ENCODE measurements around the gene TDRD5. TPM values are rescaled to one million over a fixed set of nuclear protein-coding genes. Genes with fewer than 3 reads are reported as not detected.
"Not testable (repeated sequence)": the region's sequence is repeated elsewhere in the genome, so short reads cannot be mapped to it uniquely, and the experiment has no call there.

Gene TDRD5
- total RNA-seq, 2 experiments from 2014 or later: not detected

GRCh38 chr1:179661018-179661417, 69.4 kb downstream of the TDRD5 start:
- CTCF ChIA-PET: no interaction called here
- Mint-ChIP-seq H3K27me3 (peaks cover 7% of the 10 kb centered on the region), H3K27ac (no peak overlapping the region), H3K4me3 (no peak overlapping the region), H3K4me1 (no peaks in the 10 kb centered on the region), H3K36me3 (ENCODE audit: low read depth) (no peaks in the 10 kb centered on the region), H3K9me3 (no peaks in the 10 kb centered on the region)
- DNase-seq: no peak
- POLR2A ChIA-PET: no interaction called here

DNA sequence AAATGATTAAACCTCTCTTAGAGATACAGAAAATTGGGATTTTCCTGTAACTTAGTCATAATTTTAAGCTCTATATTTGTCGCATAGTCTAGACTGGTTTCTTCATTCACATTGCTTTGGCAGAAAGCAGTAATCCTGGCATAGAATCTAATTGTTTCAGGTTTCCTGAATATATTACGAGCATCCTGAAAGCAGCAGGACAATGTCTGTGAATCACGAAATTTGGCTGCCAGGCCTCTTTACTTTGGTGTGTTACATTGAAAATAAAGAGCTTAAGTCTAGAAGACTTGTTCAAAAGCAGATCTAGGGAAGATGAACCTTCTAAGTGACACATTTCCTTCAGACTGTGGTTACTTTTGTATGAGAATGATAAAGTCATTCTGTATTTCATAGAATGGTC, 72.2 kb downstream of the TDRD5 start:
- no peak for DNase-seq
- no peak overlapping the region for H3K27ac Mint-ChIP-seq
- peaks cover 11% of the 10 kb centered on the region for H3K27me3 Mint-ChIP-seq
- no peak overlapping the region for H3K4me3 Mint-ChIP-seq
- CTCF ChIA-PET: no interaction called here
- no peaks in the 10 kb centered on the region for H3K9me3 Mint-ChIP-seq
- POLR2A ChIA-PET: no interaction called here
- H3K36me3 Mint-ChIP-seq (ENCODE audit: low read depth): no peaks in the 10 kb centered on the region
- no peaks in the 10 kb centered on the region for H3K4me1 Mint-ChIP-seq

DNA sequence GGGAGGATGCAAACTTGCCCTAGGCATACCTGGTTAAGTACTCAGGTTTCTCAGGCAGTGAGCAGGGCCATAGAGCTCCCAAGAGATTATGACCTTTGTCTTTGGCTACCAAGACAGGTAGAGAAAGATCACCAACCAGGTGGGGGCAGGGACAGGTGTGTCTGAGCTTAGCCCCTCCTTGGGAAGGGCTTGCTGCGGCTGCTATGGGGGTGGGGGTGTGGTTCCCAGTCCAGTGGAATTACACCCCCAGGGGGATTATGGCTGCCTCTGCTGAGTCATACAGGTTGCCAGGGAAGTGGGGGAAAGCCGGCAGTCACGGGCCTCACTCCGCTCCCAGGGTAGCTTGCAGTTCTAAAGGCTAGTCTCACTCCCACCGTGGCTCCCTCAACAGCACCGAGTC, 86.2 kb downstream of the TDRD5 start:
- H3K27ac Mint-ChIP-seq: no peak overlapping the region
- no peak for DNase-seq
- H3K27me3 Mint-ChIP-seq: peaks cover 17% of the 10 kb centered on the region
- ChIA-PET POLR2A (no interaction called here), CTCF (interaction anchor here (1.0 to 3.1 kb wide), 3 partner anchors 16 to 137 kb away, joined by 3 to 7 read pairs (median 4); no protein-coding TSS in a partner anchor)
- no peaks in the 10 kb centered on the region for H3K4me1 Mint-ChIP-seq
- no peak overlapping the region for H3K4me3 Mint-ChIP-seq
- no peaks in the 10 kb centered on the region for H3K9me3 Mint-ChIP-seq
- H3K36me3 Mint-ChIP-seq (ENCODE audit: low read depth): no peaks in the 10 kb centered on the region

GRCh38 chr1:179694530-179694929, 102.9 kb downstream of the TDRD5 start:
- POLR2A ChIA-PET; H3K4me3 Mint-ChIP-seq; H3K36me3 Mint-ChIP-seq (ENCODE audit: low read depth); H3K27ac Mint-ChIP-seq; DNase-seq; CTCF ChIA-PET; H3K4me1 Mint-ChIP-seq; H3K9me3 Mint-ChIP-seq: not testable (repeated sequence)
- H3K27me3 Mint-ChIP-seq: peaks cover 25% of the 10 kb centered on the region

GRCh38 chr1:179702946-179703539, 111.4 kb downstream of the TDRD5 start:
- Mint-ChIP-seq H3K27ac (no peak overlapping the region), H3K4me1 (no peaks in the 10 kb centered on the region), H3K4me3 (no peak overlapping the region), H3K36me3 (ENCODE audit: low read depth) (no peaks in the 10 kb centered on the region), H3K27me3 (peaks cover 12% of the 10 kb centered on the region), H3K9me3 (no peaks in the 10 kb centered on the region)
- ChIA-PET POLR2A (no interaction called here), CTCF (interaction anchor here (0.6 to 15.5 kb wide), 3 partner anchors 25 to 107 kb away, joined by 3 to 162 read pairs (median 3); no protein-coding TSS in a partner anchor)
- no peak for DNase-seq

DNA sequence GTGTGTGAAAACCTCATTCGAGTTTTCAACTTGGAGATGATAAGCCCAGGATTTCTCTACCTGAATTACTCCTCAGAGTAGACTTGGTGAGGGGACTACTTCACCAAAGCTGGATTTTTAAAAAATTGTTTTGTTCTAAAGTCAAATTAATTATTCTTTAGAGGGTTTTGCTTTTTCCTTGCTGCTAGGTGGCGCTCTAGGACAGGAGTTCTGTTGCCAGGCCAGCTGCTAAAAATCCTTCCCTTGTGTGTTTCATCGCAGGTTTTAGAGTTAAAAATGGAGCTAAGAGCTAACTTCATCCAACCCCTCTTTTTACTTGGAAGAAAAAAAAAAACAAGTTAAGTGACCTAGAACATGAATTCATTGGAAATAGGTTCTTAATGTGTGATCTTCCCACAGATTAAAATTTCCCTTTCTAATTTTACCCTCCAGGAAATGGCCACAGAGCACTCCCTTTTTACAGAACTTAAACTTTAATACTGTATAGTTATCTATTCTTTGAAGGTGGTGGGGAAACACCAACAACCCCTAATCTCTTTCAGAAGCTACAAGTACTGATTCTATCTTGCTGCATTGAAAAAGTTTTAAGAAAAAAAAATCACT, 114.8 kb downstream of the TDRD5 start:
- Mint-ChIP-seq H3K9me3 (no peaks in the 10 kb centered on the region), H3K36me3 (ENCODE audit: low read depth) (no peaks in the 10 kb centered on the region), H3K27me3 (peaks cover 3% of the 10 kb centered on the region), H3K27ac (no peak overlapping the region), H3K4me1 (peaks cover 4% of the 10 kb centered on the region), H3K4me3 (no peak overlapping the region)
- POLR2A ChIA-PET: no interaction called here
- DNase-seq: peak; percentile 74
- CTCF ChIA-PET: interaction anchor here (0.6 to 15.5 kb wide), 12 partner anchors 23 to 734 kb away, joined by 3 to 162 read pairs (median 3); no protein-coding TSS in a partner anchor

- no peaks in the 10 kb centered on the region for H3K36me3 Mint-ChIP-seq (ENCODE audit: low read depth)
- ChIA-PET CTCF (interaction anchor here (15.5 kb wide), 1 partner anchor 103 kb away, joined by 162 read pairs; no protein-coding TSS in a partner anchor), POLR2A (no interaction called here)
- no peak overlapping the region for H3K4me3 Mint-ChIP-seq
- no peak overlapping the region for H3K27ac Mint-ChIP-seq
- peaks cover 4% of the 10 kb centered on the region for H3K4me1 Mint-ChIP-seq
- H3K9me3 Mint-ChIP-seq: no peaks in the 10 kb centered on the region
- no peak for DNase-seq
- peaks cover 6% of the 10 kb centered on the region for H3K27me3 Mint-ChIP-seq
These were observed 115.8 kb downstream of the TDRD5 start for GRCh38 chr1:179707406-179707805.

- Mint-ChIP-seq H3K27ac (no peak overlapping the region), H3K36me3 (ENCODE audit: low read depth) (no peaks in the 10 kb centered on the region)
- POLR2A ChIA-PET: no interaction called here
These were observed 117.0 kb downstream of the TDRD5 start for GRCh38 chr1:179708434-179709195.

GRCh38 chr1:179709841-179710329, 118.3 kb downstream of the TDRD5 start:
- H3K27ac Mint-ChIP-seq: no peak overlapping the region
- H3K4me3 Mint-ChIP-seq: no peak overlapping the region
- H3K9me3 Mint-ChIP-seq: peaks cover 16% of the 10 kb centered on the region
- CTCF ChIA-PET: interaction anchor here (1.3 to 15.5 kb wide), 3 partner anchors 9 to 100 kb away, joined by 4 to 162 read pairs (median 6); no protein-coding TSS in a partner anchor
- peaks cover 4% of the 10 kb centered on the region for H3K4me1 Mint-ChIP-seq
- DNase-seq: no peak
- H3K27me3 Mint-ChIP-seq: peaks cover 4% of the 10 kb centered on the region
- POLR2A ChIA-PET: interaction anchor here (0.6 kb wide), 1 partner anchor 170 kb away, joined by 5 read pairs; no protein-coding TSS in a partner anchor
- peaks cover 3% of the 10 kb centered on the region for H3K36me3 Mint-ChIP-seq (ENCODE audit: low read depth)

More at GRCh38 chr1:179708434-179709195, 117.0 kb downstream of the TDRD5 start:
- CTCF ChIA-PET: interaction anchor here (2.2 to 15.5 kb wide), 2 partner anchors 11 to 102 kb away, joined by 6 to 162 read pairs; no protein-coding TSS in a partner anchor
- DNase-seq: no peak
- Mint-ChIP-seq H3K4me1 (peaks cover 4% of the 10 kb centered on the region), H3K27me3 (peaks cover 4% of the 10 kb centered on the region), H3K9me3 (peaks cover 7% of the 10 kb centered on the region), H3K4me3 (no peak overlapping the region)

DNA sequence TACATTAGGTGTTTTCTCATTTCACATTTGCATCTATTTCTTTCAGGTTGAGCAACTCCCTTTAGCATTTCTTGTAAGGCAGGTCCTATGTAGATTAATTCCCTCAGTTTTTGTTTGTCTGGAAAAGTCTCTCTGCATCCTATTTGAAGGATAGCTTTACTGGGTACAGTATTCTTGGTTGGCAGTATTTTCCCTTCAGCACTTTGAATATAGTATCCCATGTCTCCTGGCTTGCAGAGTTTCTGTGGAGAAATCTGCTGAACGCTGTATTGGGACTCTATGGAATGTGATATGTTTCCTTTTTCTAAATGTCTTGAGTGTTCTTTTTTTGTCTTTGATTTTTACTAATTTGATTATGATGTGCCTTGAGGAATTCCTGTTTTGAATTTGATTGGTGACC, 122.5 kb downstream of the TDRD5 start:
- H3K9me3 Mint-ChIP-seq: peaks cover 42% of the 10 kb centered on the region
- H3K4me1 Mint-ChIP-seq: peaks cover 4% of the 10 kb centered on the region
- POLR2A ChIA-PET: no interaction called here
- H3K27ac Mint-ChIP-seq: no peak overlapping the region
- no peak overlapping the region for H3K4me3 Mint-ChIP-seq
- DNase-seq: no peak
- CTCF ChIA-PET: no interaction called here
- H3K27me3 Mint-ChIP-seq: peaks cover 4% of the 10 kb centered on the region
- peaks cover 6% of the 10 kb centered on the region for H3K36me3 Mint-ChIP-seq (ENCODE audit: low read depth)

- ChIA-PET POLR2A (no interaction called here), CTCF (interaction anchor here (0.9 kb wide), 1 partner anchor 23 kb away, joined by 3 read pairs; no protein-coding TSS in a partner anchor)
- H3K36me3 Mint-ChIP-seq (ENCODE audit: low read depth): peaks cover 6% of the 10 kb centered on the region
- peaks cover 3% of the 10 kb centered on the region for H3K4me1 Mint-ChIP-seq
- no peak overlapping the region for H3K27ac Mint-ChIP-seq
- no peak overlapping the region for H3K4me3 Mint-ChIP-seq
- H3K27me3 Mint-ChIP-seq: peaks cover 4% of the 10 kb centered on the region
- no peak for DNase-seq
- H3K9me3 Mint-ChIP-seq: peaks cover 47% of the 10 kb centered on the region
These were observed 123.0 kb downstream of the TDRD5 start for GRCh38 chr1:179714623-179715022.

DNA sequence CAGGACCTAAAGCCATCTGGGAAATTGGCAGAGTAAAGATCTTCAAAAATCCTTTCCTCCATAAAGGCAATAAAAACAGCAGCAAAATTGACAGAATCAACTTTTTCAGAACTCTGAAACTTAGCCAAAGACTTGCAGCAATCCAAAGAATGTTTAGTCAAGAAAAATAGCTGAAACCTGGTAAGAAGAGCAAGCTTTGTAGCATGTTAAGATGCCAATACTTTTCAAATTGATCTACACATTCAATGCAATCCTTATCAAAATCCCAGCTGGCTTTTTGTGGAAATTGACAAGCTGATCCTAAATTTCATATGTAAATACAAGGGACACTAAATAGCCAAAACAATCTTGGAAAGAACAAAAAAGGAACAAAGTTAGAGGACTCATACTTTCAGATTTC, 127.6 kb downstream of the TDRD5 start:
- no peak for DNase-seq
- POLR2A ChIA-PET: no interaction called here
- no peaks in the 10 kb centered on the region for H3K4me1 Mint-ChIP-seq

DNA sequence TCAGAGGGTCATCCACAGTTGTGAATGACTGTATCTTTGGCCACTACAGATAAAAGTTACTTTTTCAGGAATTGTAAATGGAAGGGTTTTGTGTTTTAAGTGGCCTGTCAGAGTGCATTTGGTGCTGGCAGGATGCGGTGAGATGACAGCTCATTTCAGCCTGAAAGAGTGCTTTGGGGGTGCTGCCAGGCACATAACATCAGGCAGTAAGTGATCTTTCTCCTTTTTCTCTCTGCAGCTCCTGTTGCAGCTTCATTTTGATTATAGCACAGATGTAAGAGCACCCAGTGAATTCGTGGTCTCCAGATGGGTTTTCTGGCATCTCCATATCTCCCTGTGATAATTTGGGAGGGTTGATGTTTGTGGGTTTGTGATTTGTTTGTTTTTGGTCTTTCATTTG, 136.6 kb downstream of the TDRD5 start:
- POLR2A ChIA-PET: no interaction called here
- no peaks in the 10 kb centered on the region for H3K4me1 Mint-ChIP-seq
- no peak overlapping the region for H3K4me3 Mint-ChIP-seq
- CTCF ChIA-PET: interaction anchor here (2.9 kb wide), 1 partner anchor 86 kb away, joined by 7 read pairs; no protein-coding TSS in a partner anchor
- no peaks in the 10 kb centered on the region for H3K9me3 Mint-ChIP-seq
- H3K27ac Mint-ChIP-seq: no peak overlapping the region
- H3K36me3 Mint-ChIP-seq (ENCODE audit: low read depth): no peaks in the 10 kb centered on the region
- H3K27me3 Mint-ChIP-seq: peaks cover 19% of the 10 kb centered on the region
- DNase-seq: no peak

More for the DNA sequence above, 127.6 kb downstream of the TDRD5 start:
- CTCF ChIA-PET: interaction anchor here (1.5 to 2.2 kb wide), 2 partner anchors 10 to 90 kb away, joined by 6 read pairs; no protein-coding TSS in a partner anchor
- no peaks in the 10 kb centered on the region for H3K27me3 Mint-ChIP-seq
- H3K27ac Mint-ChIP-seq: no peak overlapping the region
- no peak overlapping the region for H3K4me3 Mint-ChIP-seq
- H3K36me3 Mint-ChIP-seq (ENCODE audit: low read depth): peaks cover 3% of the 10 kb centered on the region
- H3K9me3 Mint-ChIP-seq: peaks cover 49% of the 10 kb centered on the region

Data from activated CD4-positive, alpha-beta T cell treated with anti-CD3 and anti-CD28 coated beads, Interleukin-2, amount 10 ng/mL, durations not matched to agents 7 days and 5 days (primary cell).